Cardiac muscle cell (in vitro differentiated cells and primary cell): ENCODE results near the gene CSNK2A1. TPM values are rescaled to one million over a fixed set of nuclear protein-coding genes. Genes with fewer than 3 reads are reported as not detected.
A peak's percentile ranks its signal among the peaks of the same experiment; 100 is the strongest.

Experiments used
- DNase-seq, 2 donors: peaks; one replicate each; pipeline versions ENCODE4 v3.0.0 to v3.0.0-alpha.2; 2010 to 2017; ENCODE audit warnings: low read depth in 1 of 2, low spot score in 1 of 2
- H3K27ac ChIP-seq: fragments of 200-600 bp; sonication (generic); 2 replicates; pipeline ENCODE4 v1.5.1; 2016
- H3K27me3 ChIP-seq: fragments of 200-600 bp; sonication (generic); 2 replicates; pipeline ENCODE4 v1.6.0; 2016; ENCODE audit warnings: control low read depth
- H3K36me3 ChIP-seq: fragments of 200-600 bp; sonication (generic); 2 replicates; pipeline ENCODE4 v1.5.1; 2016; ENCODE audit warnings: control low read depth
- H3K4me1 ChIP-seq: fragments of 200-600 bp; sonication (generic); 2 replicates; pipeline ENCODE4 v1.8.1; 2017; ENCODE audit warnings: low read depth, mild to moderate bottlenecking, mixed run types
- H3K4me3 ChIP-seq: fragments of 200-600 bp; sonication (generic); 2 replicates; pipeline ENCODE4 v1.5.1; 2016; ENCODE audit warnings: mild to moderate bottlenecking
- H3K9me3 ChIP-seq: fragments of 200-600 bp; sonication (generic); 2 replicates; pipeline ENCODE4 v1.5.1; 2017; ENCODE audit warnings: low read depth, mild to moderate bottlenecking, control low read depth
- CTCF ChIP-seq: IDR thresholded peaks from 2 replicates; pipeline ENCODE4 v1.5.1; 2012; ENCODE audit warnings: low read depth, mild to moderate bottlenecking, low read length
- polyA plus RNA-seq: library from polyadenylated mRNA; unstranded; fragments of >200 nt; fragmentation: Nextera tagmentation; extraction: Ambion mirVana; gene quantifications from 2 replicates; pipeline ENCODE4 v1.2.1, GENCODE V29; 2016
- total RNA-seq: library from RNA; depleted of rRNA; stranded (reverse); fragments of >200 nt; gene quantifications from 2 replicates; pipeline ENCODE4 v1.2.3, GENCODE V29; 2016

The CSNK2A1 gene
- total and polyA plus RNA-seq, 2 experiments from 2014 or later = 74.8 to 189 TPM

GRCh38 chr20:561437-562231, 18.0 kb upstream of the CSNK2A1 start:
- Histone ChIP-seq H3K36me3 (no peaks in the 10 kb centered on the region), H3K27me3 (no peaks in the 10 kb centered on the region), H3K27ac (no peak overlapping the region), H3K4me1 (no peaks in the 10 kb centered on the region), H3K4me3 (no peak overlapping the region), H3K9me3 (no peaks in the 10 kb centered on the region)
- DNase-seq = peak; percentile 74 to 79
- peak; percentile 99 for TF ChIP-seq CTCF

- no peaks in the 10 kb centered on the region for H3K36me3 ChIP-seq
- no peak overlapping the region for H3K27ac ChIP-seq
- DNase-seq = no peak
- no peaks in the 10 kb centered on the region for H3K9me3 ChIP-seq
- no peaks in the 10 kb centered on the region for H3K27me3 ChIP-seq
- H3K4me1 ChIP-seq = peaks cover 4% of the 10 kb centered on the region
- H3K4me3 ChIP-seq = no peak overlapping the region
- TF ChIP-seq CTCF = no peak
Measured at GRCh38 chr20:560680-561079, 17.1 kb upstream of the CSNK2A1 start.

- no peaks in the 10 kb centered on the region for H3K9me3 ChIP-seq
Measured at GRCh38 chr20:558117-558516, 14.5 kb upstream of the CSNK2A1 start.

GRCh38 chr20:556984-557383, 13.4 kb upstream of the CSNK2A1 start:
- H3K4me3 ChIP-seq = no peak overlapping the region
- TF ChIP-seq CTCF = no peak

More at GRCh38 chr20:558117-558516, 14.5 kb upstream of the CSNK2A1 start:
- Histone ChIP-seq H3K4me3 (no peak overlapping the region), H3K36me3 (no peaks in the 10 kb centered on the region), H3K4me1 (peaks cover 11% of the 10 kb centered on the region), H3K27me3 (no peaks in the 10 kb centered on the region), H3K27ac (no peak overlapping the region)
- no peak for DNase-seq
- TF ChIP-seq CTCF = no peak

GRCh38 chr20:555976-556385, 12.4 kb upstream of the CSNK2A1 start:
- Histone ChIP-seq H3K27ac (peak overlapping the region; percentile 61), H3K27me3 (no peaks in the 10 kb centered on the region), H3K36me3 (no peaks in the 10 kb centered on the region), H3K4me1 (peaks cover 11% of the 10 kb centered on the region), H3K9me3 (no peaks in the 10 kb centered on the region), H3K4me3 (no peak overlapping the region)
- peak; percentile 50 to 87 for DNase-seq
- no peak for TF ChIP-seq CTCF

More at GRCh38 chr20:556984-557383, 13.4 kb upstream of the CSNK2A1 start:
- no peaks in the 10 kb centered on the region for H3K27me3 ChIP-seq
- DNase-seq = no peak
- H3K9me3 ChIP-seq = no peaks in the 10 kb centered on the region
- peaks cover 11% of the 10 kb centered on the region for H3K4me1 ChIP-seq
- no peaks in the 10 kb centered on the region for H3K36me3 ChIP-seq
- H3K27ac ChIP-seq = no peak overlapping the region
